DND-41 (cell line): ENCODE results near the gene DDX46.

Experiments
- ATAC-seq: fragments of 200-7000 bp; cut with Tn5 transposase; 3 replicates; pipeline ENCODE4 v1.9.1; 2021; ENCODE audit warnings: low read depth; ENCODE audit not compliant: insufficient read depth
- DNase-seq: peaks from one replicate; pipeline ENCODE4 v3.0.0-alpha.2; 2020
- H2AFZ ChIP-seq: 2 replicates; pipeline ENCODE4 v1.6.0; 2012; ENCODE audit warnings: low read depth, low read length
- H3K27ac ChIP-seq: 2 replicates; pipeline ENCODE4 v1.5.1; 2012; ENCODE audit warnings: low read length, inconsistent platforms
- H3K27me3 ChIP-seq: fragments of 200-600 bp; sonication (generic); 2 replicates; pipeline ENCODE4 v1.6.0; 2012; ENCODE audit warnings: low read length, mild to moderate bottlenecking, inconsistent platforms; ENCODE audit not compliant: insufficient read depth, poor library complexity
- H3K36me3 ChIP-seq: 2 replicates; pipeline ENCODE4 v1.5.1; 2012; ENCODE audit warnings: low read length, inconsistent platforms; ENCODE audit not compliant: insufficient read depth
- H3K4me1 ChIP-seq: 2 replicates; pipeline ENCODE4 v1.5.1; 2012; ENCODE audit warnings: mild to moderate bottlenecking, low read length; ENCODE audit not compliant: insufficient read depth
- H3K4me2 ChIP-seq: 2 replicates; pipeline ENCODE4 v1.6.0; 2012; ENCODE audit warnings: mild to moderate bottlenecking, moderate library complexity, low read length, inconsistent platforms; ENCODE audit not compliant: insufficient read depth
- H3K4me3 ChIP-seq, 2 experiments: fragments of 200-600 bp in 1 of 2; shearing (Covaris generic) in 1 of 2; 2 replicates each; pipeline ENCODE4 v1.5.1; 2012 to 2016; ENCODE audit warnings: inconsistent platforms in 2 of 2, low read length in 2 of 2, mild to moderate bottlenecking in 2 of 2, low read depth in 1 of 2, moderate library complexity in 1 of 2
- H3K79me2 ChIP-seq: 2 replicates; pipeline ENCODE4 v1.6.0; 2012; ENCODE audit warnings: low read length, inconsistent platforms; ENCODE audit not compliant: insufficient read depth
- H3K9ac ChIP-seq: 2 replicates; pipeline ENCODE4 v1.6.0; 2012; ENCODE audit warnings: low read depth, mild to moderate bottlenecking, inconsistent platforms, low read length, moderate library complexity
- H3K9me3 ChIP-seq: 2 replicates; pipeline ENCODE4 v1.5.1; 2012; ENCODE audit warnings: low read length, moderate library complexity, mild to moderate bottlenecking, inconsistent platforms; ENCODE audit not compliant: insufficient read depth, severe bottlenecking
- H4K20me1 ChIP-seq: 2 replicates; pipeline ENCODE4 v1.6.0; 2012; ENCODE audit warnings: low read length; ENCODE audit not compliant: insufficient read depth
- EZH2 ChIP-seq: IDR thresholded peaks from 3 replicates; pipeline ENCODE4 v1.6.1; 2012; ENCODE audit warnings: borderline replicate concordance, low read depth, mild to moderate bottlenecking, moderate library complexity, low read length, inconsistent platforms; ENCODE audit not compliant: severe bottlenecking
- TF ChIP-seq, protein P1 (sequence below): IDR thresholded peaks from 2 replicates; pipeline ENCODE4 v1.5.1; 2012; ENCODE audit warnings: borderline replicate concordance, low read length, moderate library complexity, mild to moderate bottlenecking; ENCODE audit not compliant: poor library complexity, severe bottlenecking; ENCODE audit errors: extremely low read depth

DDX46 gene

DNA sequence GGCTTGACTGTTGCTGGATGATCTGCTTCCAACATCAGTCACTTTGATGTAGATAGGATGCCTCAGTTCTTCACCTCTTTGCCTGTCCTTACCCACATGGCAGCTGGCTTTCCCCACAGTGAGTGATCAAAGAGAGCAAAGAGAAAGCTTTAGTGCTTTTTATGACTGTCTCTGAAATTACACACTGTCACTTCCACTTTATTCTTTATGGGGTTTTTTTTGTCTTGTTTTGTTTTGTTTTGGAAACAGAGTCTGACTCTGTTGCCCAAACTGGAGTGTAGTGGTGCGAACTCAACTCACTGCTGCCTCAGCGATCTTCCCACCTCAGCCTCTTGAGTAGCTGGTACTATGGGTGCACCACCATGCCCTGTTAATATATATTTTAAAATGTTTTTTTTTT, 54.8 kb downstream of the DDX46 start:
- ATAC-seq (peak; percentile 71), DNase-seq (peak; percentile 26)
- no peak overlapping the region for H3K4me2 ChIP-seq
- no peak for TF ChIP-seq EZH2
- peaks cover 92% of the 10 kb centered on the region for H3K36me3 ChIP-seq
- no peaks in the 10 kb centered on the region for H4K20me1 ChIP-seq
- no peaks in the 10 kb centered on the region for H3K9me3 ChIP-seq
- no peak overlapping the region for H3K27ac ChIP-seq
- no peaks in the 10 kb centered on the region for H3K79me2 ChIP-seq
- H3K4me3 ChIP-seq = no peak overlapping the region
- H3K4me1 ChIP-seq = no peaks in the 10 kb centered on the region
- no peak overlapping the region for H3K9ac ChIP-seq
- H3K27me3 ChIP-seq = no peaks in the 10 kb centered on the region
- H2AFZ ChIP-seq = no peak overlapping the region

DNA sequence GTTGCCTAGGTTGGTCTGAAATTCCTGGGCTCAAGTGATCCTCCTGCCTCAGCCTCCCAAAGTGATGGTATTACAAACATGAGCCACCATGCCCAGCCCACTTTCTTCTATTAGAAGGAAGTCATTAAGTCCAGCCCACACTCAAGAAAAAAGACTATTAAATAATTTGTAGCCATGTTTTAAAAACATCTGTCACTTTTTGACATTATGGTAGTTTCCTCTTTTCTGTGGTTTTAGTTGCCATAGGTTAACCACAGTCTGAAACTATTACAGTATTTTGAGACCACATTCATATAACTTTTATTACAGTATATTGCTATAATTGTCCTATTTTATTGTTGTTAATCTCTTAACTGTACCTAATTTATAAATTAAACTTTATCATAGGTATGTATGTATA, 55.2 kb downstream of the DDX46 start:
- Histone ChIP-seq H3K9me3 (no peaks in the 10 kb centered on the region), H2AFZ (no peak overlapping the region), H3K4me1 (no peaks in the 10 kb centered on the region), H3K36me3 (peaks cover 92% of the 10 kb centered on the region), H4K20me1 (no peaks in the 10 kb centered on the region), H3K9ac (no peak overlapping the region), H3K79me2 (no peaks in the 10 kb centered on the region), H3K4me3 (no peak overlapping the region), H3K27ac (no peak overlapping the region), H3K27me3 (no peaks in the 10 kb centered on the region), H3K4me2 (no peak overlapping the region)
- DNase-seq (no peak), ATAC-seq (peak; percentile 47; the same call in 2 of the 3 replicates)
- TF ChIP-seq, protein P1, sequence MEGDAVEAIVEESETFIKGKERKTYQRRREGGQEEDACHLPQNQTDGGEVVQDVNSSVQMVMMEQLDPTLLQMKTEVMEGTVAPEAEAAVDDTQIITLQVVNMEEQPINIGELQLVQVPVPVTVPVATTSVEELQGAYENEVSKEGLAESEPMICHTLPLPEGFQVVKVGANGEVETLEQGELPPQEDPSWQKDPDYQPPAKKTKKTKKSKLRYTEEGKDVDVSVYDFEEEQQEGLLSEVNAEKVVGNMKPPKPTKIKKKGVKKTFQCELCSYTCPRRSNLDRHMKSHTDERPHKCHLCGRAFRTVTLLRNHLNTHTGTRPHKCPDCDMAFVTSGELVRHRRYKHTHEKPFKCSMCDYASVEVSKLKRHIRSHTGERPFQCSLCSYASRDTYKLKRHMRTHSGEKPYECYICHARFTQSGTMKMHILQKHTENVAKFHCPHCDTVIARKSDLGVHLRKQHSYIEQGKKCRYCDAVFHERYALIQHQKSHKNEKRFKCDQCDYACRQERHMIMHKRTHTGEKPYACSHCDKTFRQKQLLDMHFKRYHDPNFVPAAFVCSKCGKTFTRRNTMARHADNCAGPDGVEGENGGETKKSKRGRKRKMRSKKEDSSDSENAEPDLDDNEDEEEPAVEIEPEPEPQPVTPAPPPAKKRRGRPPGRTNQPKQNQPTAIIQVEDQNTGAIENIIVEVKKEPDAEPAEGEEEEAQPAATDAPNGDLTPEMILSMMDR = no peak
- TF ChIP-seq EZH2 = no peak

DNA sequence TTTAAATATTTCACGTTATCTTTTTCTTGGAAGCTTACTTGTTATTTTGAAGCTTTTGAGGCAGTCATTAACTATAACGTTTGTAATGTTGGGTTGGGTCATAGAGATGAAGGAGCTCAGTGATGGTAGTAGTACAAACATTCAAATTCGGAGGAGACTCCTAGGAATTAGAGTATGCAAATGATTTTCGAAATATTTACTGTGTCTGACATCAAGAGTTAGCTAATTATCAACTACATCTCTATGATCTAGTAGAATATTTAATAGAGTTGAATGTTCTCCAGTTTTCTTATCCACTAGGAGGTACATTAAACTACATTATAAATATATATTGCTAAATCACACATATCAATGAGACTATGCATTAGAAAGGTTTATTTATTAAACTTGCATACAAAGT, 58.4 kb downstream of the DDX46 start:
- DNase-seq (no peak), ATAC-seq (no peak)
- Histone ChIP-seq H3K27ac (no peak overlapping the region), H3K4me1 (no peaks in the 10 kb centered on the region), H3K36me3 (peaks cover 95% of the 10 kb centered on the region), H3K9me3 (no peaks in the 10 kb centered on the region), H4K20me1 (no peaks in the 10 kb centered on the region), H3K27me3 (no peaks in the 10 kb centered on the region), H3K4me2 (no peak overlapping the region), H3K4me3 (no peak overlapping the region), H2AFZ (no peak overlapping the region), H3K79me2 (no peaks in the 10 kb centered on the region), H3K9ac (no peak overlapping the region)
- TF ChIP-seq, protein P1 = no peak
- TF ChIP-seq EZH2 = no peak

DNA sequence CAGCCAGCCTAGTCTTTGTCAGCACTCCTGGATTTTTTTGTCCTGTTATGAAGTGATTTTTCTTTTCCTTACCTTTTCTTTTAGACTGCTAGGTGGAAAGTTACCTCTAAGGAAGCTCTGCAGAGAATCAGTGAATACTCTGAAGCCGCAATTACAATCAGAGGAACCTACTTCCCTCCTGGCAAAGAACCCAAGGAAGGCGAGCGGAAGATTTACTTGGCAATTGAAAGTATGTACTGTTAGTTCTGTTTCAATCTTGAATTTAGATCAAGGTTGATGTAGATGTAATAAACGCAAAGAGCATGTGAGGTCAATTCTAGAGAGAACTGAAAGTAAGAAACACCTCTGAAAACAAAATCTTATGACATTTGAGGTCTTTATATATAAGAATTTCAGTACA, 60.2 kb downstream of the DDX46 start:
- Histone ChIP-seq H3K9me3 (no peaks in the 10 kb centered on the region), H3K4me3 (no peak overlapping the region), H3K27me3 (no peaks in the 10 kb centered on the region), H3K36me3 (peaks cover 95% of the 10 kb centered on the region), H4K20me1 (no peaks in the 10 kb centered on the region), H3K4me1 (no peaks in the 10 kb centered on the region), H3K4me2 (no peak overlapping the region), H3K9ac (no peak overlapping the region), H3K27ac (no peak overlapping the region), H3K79me2 (no peaks in the 10 kb centered on the region), H2AFZ (no peak overlapping the region)
- no peak for ATAC-seq
- no peak for TF ChIP-seq EZH2
- TF ChIP-seq, protein P1 = no peak
- no peak for DNase-seq
